GM19438 (cell line): ENCODE data around the gene ZKSCAN5.

Experiments
- ATAC-seq: cut with Tn5 transposase; IDR thresholded peaks from one replicate; pipeline ENCODE4 v1.9.1; 2021; ENCODE audit warnings: low read depth; ENCODE audit not compliant: unreplicated experiment

Gene ZKSCAN5

DNA sequence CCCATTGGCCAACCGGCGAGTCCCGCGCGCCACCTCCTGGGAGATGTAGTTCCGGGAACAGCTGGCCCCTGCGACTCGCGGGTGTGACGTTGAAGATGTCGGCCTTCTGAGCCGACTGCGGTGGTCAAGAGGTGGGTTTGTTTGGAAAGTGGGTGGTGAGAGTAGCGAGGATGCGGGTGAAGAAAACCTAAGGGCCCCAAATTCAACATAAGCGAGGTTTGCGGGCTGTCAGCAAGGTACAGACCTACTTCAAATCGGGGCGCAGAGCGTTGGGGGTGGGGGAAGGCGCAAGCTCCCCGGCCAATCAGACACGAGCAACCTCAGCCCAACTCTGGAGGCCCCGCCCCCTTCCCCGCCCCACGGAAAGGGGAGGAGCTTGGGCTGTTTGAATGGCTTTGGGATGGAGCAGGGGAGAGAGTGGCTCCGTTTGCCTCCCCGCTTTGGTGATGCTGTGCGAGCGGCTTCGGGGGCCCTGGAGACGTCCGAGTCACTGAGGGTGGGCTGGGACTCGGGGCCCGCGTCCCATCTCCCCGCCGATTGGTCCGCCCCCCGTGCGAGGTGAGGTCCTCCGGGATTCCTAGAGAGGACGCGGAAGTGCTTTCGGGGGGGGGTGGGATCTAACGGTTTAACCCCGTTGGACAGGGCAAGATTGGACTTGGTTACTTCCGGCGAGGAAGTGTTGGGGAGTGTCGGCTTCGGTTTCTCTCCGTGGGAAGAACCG lies at the start of gene ZKSCAN5:
Gene ZKSCAN5, plus strand, starts transcription at position 60 of the 721 bp plus-strand sequence. CDS start 1,383 bp downstream, outside the sequence.
- ATAC-seq = peak; percentile 80

DNA sequence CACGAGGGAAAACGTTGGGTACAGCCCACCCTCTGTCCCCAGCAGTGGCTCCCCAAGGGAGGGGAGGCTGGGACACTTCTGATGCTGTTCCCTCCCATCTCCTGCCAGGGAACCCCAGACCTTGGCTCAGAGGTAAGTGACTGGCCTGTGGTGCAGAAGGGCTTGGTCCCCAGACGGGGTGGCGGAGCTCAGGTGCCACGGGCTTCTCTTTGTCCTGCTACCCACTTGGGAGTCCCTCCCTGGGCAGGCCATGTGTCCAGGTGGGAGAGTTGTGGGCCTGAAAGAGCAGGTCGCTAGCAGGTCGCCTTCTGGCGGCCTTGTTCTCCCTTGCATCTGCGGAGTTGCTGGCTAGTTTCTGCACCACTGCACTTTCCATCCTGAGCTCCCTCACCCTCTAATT lies 48.6 kb upstream of the ZKSCAN5 start:
- ATAC-seq = no peak

DNA sequence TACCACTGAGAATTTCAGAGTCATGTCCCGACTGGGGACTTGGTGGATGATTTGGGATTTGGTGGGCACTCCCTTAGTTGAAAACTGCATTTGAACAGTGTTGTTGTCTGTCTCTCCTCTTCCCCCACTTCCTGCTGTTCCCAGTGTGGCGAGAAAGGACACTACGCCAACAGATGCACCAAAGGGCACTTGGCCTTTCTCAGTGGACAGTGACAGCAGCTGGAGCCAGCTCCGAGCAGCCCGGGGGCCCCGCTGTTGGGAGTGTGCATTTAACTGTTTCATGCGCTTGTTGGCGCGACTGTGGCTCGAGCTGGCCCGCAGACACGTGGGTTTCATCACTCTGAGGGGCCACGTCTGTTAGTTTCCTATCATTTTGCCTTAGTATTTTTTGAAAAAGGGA lies 48.2 kb upstream of the ZKSCAN5 start:
- ATAC-seq = no peak

DNA sequence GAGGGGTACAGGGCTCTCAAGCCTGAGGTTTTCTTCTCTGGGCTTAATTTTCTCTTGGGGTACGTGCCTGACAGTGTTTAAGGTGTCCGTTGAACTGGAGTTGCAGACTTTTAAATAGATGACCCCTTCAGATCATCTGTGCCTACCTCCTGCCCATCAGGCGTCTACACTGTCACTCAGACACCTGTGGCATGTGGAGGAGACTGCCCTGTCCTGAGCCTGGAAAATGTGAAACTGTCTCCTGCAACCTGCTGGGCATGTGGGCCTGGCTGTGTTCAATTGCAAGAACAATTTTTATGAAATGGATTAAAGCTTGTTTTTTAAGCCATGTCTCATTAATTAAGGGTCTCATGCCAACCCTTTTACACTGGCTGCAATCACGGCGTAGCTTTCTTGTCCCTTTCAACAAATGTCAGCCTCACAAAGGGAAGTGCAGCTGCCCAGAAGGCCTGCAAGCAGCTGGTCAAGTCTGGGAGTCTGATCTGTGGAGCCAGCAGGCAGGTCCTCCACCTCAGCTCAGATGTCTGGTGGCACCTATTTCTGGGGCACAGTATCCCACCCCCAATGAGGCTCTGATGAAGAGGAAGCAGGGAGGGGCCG lies 47.3 kb upstream of the ZKSCAN5 start:
- ATAC-seq = no peak

DNA sequence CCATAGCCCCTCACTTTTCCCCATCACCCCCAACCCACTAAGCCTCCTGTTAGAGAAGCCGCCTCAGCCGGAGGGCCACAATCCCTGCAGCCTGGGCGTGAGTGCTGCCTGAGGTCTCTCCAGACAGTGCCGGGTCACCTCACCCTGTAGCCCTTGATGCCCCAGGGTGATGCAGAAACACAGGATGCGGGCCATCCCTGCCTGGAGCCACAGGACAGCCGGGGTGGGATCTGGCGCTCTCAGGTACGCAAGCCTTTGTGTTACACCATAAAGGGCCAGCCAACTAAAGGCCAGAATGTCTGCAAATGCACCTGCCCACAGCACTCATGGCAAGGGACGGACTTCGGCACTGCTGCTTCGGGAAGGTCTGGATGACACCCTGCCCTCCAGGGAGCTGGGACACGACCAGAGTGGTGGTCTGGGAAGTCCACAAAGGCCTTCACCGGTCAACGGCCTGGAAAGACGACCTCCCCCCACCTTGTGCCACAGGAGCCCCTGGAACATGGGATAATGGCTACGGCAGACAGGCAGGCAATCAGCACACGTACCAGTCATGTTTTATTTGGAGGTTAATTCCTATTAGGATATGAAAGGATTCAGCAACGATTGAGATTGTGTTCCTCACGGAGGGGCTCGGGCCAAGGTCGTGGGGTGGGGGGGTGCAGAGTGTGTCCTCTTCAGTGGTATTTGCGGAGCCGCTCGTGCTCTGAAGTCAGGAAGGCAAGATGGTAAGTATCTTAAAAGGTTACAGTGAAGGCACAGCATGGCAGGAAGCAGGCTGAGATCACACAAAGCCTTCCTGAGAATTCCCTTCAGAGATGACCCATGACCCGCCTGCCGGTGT lies 46.6 kb upstream of the ZKSCAN5 start:
- no peak for ATAC-seq

DNA sequence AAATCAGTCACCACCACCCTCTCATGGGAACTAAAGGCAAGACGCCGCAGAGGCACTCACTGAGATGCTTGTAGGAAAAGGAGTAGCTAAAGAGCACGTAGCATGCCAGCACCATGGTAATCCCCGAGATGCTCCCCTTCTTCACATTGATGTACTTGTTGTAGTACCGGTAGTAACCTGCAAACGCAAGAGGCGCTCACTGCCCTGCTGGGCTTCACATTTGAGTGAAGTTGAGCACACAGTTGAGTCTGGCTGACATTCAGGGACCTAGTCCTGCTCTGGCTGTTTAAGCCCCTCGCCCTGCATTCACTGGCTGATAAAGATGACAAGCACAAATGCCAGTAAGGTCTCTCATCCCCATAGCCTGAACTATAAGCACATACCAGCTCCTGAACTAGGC lies 45.4 kb upstream of the ZKSCAN5 start:
- ATAC-seq = no peak

DNA sequence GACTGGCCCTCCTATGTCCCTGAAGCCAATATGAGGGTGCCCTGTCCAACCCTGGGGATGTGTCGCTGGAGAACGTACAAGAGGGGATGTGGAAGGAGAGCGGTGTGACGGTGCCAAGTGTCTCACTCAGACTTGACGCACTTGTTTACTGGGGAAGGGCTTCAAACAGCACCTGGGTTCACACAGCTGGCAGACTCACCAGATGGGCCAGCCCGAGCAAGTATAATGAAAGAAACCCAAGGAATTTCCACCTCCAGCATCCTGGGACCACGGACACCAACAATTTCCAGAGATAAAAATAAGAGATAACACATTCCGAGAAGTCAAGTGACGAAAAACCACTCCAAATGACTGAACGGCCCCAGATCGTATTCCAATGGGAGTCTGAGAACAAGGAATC lies 43.8 kb upstream of the ZKSCAN5 start:
- ATAC-seq = no peak

DNA sequence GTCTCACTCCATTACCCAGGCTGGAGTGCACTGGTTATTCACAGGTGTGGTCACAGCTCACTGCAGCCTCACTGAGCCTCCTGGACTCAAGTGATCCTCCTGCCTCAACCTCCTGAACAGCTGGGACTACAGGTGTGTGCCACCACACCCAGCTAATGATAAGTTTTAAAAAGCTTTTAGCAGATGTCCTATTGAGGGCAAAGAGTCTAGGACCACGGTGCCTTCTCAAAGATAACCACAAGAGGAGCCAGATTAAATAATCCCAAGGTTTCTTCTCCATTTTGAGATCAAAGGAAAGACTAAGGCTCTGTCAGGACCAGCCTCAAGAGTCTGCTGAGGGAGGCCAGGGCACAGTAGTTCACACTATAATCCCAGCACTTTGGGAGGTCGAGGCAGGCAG lies 43.2 kb upstream of the ZKSCAN5 start:
- no peak for ATAC-seq

DNA sequence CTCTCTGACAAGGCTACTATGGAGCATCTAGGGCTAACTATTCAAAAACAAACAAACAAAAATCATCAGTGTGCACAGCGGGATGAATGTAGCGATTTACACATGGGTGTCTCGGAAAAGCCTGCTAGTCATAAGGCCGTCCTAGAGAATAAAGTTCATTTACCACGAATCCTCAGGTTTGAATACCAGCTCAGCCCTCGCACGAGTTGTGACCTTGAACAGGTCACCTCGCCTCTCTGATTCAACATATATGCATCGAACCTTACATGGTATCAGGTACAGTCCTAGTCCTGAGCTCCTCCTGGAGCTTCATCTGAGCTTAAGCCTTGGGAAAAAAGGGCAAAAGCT lies 39.1 kb upstream of the ZKSCAN5 start:
- ATAC-seq = no peak

DNA sequence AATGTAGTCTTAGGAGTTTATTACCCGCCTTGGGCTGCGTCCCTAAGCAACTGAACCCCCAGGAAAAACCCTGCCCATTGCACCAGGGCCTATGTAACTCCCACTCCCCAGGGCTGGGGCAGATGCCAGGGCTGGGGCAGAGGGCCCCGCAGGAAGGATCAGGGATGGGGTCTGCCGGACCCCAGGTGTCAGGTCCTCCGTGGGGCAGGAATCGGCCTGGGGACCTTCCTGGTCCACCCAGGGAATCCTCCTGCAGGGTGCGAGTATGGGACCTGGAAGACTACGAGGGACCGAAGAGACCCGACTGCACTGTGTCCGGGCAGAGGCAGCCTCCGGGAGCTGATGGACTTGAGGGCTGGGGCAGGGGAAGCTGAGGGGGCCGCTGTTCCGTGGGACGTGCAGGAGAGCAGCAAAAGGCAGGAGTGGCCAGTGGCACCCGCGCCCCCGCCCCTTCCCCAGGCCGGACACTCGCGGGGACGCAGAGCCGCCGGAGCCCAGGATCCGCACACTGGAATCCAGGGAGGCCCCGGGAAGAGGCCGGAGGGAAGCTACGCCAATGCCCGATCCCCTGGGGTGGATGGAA lies 36.0 kb upstream of the ZKSCAN5 start:
- no peak for ATAC-seq

DNA sequence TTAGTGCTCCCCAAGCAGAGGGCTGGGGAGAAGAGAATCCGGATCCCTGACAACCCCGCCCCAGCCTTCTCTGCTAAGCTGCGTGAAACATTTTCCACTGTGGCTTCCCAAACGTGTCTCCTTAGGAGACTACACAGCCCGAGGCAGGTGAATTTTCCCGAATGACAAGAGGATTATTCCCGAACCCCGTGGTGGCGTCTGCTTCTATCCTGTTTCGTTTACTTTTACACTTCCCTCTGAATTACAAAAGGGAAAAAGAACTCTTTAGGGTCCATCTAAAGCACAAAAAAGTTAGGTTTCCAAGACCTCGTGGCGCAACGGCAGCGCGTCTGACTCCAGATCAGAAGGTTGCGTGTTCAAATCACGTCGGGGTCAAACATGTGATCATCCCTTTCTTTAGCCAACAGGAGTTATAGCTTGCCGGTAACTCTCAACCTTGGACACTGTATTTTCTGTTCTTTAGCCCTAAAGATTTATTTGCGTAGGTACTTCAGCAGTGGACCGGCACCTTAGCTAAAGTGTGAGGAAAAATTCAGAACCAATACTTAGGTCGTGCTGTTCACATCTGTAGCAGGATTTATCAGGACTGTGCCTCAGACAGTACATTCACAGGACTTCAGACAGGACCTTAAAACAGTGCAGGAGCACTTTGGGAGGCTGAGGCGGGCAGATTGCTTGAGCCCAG lies 34.9 kb upstream of the ZKSCAN5 start:
- no peak for ATAC-seq

DNA sequence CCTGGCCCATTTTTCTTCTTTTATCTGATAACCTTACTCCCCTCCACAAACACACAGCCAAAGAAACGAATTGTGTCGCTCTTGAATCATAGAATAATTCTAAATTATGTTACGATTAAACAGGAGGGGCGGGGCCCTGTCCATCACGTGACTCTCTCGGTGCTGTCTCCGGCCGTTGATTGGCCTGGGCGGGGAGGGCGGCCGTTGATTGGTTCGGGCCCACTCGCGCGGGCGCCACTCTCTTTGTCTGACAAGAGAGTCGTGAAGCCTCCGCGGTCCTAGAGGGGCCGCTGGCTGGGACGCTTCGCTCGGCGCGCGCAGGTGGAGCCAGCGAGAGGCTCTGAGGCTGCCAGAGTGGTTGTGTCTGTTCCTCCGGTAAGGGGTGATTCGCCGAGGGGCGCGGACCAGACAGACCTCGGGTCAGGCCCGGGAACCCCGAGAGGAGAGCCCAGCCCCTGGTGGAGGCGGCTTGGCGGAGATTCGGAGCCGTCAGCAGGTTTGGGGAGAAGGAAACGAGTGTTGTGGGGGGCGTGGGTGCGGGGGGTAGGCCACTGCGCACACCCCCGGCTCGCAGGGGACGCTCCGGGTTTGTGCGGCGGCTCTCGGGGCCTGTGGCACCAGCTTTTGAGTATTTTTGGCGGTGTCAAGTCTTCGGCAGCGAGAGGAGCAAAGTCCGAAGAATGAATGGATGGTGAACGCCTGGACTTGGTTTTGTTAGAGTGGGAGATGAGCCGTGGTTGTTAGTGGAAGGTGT lies 31.7 kb upstream of the ZKSCAN5 start, which contains the start of gene ZNF789:
Gene ZNF789, plus strand, starts transcription at position 330 of the 754 bp plus-strand sequence. CDS start 3,567 bp downstream, outside the sequence.
- peak; percentile 92 for ATAC-seq

DNA sequence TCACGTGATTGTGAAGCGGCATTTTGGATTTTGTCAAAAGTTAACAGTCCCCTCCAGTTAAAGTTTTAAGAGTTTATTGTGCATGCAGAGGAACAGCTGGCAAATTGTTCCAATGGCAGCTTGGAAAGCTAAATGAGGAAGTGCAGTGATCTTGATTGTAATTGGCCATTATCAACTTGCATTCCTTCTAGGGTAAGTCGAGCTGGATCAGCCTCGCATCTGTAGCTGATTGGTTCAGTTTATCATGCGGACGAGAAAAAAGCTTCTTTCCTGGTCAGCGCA lies 31.2 kb upstream of the ZKSCAN5 start:
- peak; percentile 5 for ATAC-seq

DNA sequence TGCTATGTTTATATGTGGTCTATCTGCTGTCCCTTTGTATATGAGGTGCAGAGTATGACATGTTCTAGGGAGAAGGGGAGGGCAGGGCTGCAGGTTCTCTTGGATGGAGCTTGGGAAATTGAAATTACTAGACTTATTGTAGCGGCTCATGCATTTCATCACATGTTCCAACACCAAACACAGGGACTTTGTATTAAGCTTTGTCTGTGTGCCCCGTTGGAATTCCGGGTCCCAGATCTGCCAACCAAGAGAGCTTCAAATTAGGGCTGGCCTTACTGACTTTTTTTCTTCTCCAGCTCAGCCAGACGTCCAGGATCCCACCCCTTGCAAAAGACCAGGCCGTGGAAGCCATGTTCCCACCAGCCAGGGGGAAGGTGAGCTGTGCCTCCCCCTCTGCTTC lies 28.4 kb upstream of the ZKSCAN5 start:
- ATAC-seq = no peak

DNA sequence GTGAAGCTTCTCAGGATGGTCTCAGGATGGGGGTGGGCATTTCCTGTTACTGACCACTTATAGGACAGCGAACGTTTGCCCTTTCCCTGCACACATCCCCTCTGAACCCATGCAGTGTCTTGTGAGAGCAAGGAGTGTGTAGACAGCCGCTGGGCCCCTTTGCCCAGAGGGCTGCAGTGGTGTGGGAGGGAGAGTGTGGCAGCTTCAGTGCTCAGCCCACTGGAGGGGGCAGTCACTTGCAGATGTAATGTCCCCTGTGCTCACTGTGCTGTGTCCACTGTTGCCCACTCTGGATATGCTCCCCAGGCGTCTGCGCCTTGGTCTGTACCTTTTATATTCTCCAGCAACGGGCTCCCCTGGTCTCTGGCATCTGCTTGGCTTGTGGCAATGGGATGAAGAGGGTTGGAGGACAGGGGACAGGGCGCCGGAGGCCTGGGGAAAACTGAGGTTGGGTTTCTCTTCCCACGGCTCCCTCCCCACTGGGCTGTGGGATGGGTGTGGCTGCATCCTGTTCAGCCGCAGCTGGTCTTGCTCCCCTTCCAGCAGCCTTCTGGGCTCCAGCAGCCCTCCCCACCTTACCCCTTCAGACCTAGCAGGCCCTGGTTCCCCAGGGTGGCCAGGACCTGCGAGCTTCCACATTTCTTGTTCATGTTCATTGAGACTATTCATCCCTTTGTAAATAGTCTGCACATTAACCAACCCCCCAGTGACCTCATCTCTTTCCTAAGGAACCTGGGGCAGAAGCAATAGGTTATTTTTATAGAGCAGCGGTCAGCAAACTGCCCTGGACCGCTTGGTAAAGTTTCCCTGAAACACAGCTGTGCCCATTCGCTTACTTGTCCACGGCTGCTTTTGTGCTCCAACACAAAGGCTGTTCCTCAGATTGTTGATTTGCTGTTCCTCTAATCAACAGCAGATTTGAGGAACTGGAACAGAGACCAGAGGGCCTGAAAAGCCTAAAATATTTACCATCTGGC lies 25.7 kb upstream of the ZKSCAN5 start:
- ATAC-seq = no peak

DNA sequence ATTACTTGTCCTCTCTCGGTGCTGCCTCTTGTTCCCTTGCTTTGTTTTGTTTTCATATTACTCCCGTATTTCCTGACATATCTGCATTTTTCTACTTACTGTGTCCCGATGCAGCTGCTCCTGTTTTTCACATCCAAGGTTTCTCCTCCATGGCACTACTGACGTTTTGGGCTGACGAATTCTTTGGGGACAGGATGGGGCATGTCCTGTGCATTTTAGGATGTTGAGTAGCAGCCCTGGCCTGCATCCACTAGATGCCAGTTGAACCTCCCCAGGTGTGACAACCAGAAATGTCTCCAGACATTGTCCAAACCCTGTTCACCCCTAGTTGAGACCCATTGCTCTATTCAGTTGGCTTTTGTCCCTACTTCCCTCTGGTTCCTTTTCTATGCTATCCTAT lies 19.4 kb upstream of the ZKSCAN5 start:
- no peak for ATAC-seq

DNA sequence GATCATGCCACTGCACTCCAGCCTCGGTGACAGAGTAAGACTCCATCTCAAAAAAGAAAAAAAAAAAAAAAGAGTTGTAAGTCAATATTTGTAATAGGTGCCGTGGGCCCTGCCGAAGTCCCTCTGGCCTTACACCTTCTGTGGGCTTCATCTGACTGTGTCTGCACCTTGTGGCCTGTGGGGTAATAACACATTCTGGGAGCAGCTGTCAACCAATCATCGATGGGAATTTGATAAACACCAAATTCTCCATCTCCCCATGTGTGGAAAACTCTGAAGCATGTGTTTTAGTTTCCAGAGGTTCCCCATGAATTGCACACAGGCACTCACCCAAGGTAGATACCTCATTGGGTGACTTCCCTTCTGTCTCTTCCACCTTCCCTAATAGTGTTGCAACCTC lies 15.2 kb upstream of the ZKSCAN5 start:
- ATAC-seq = no peak

DNA sequence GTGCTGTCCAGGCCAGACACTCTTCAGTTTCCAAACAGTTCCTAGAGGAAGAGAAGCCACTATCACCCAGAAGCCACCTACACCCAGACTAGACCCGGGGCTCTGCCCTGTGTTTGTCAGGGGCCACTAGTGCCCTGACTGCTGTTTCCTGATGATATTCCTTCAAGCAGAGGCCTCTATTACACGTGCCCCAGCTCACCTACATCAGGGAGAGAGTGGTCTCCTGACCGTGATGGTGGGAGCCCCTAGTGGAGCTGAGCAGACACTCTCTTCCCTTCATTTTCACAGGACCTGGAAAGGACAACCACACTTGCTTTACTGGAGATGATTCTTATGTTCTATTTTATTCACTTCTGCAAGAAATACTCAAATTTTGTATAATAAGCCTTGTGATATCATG lies 13.6 kb upstream of the ZKSCAN5 start:
- no peak for ATAC-seq

DNA sequence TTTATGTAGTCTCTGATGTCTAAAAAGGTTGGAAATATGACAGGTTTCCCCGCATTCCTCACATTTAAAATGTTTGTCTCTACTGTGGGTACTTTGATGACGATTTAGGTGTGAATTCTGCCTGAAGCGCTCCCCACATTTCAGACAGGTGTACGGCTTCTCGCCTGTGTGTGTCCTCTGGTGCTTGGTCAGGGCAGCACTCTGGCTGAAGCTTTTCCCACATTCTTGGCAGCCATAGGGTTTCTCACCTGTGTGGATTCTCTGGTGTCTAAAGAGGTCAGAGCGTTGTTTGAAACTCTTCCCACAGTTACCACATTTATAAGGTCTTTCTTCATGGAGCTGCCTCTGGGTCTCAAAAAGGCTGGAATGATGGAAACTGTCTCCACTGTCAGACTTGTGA lies 10.6 kb upstream of the ZKSCAN5 start:
- ATAC-seq = no peak
